Subcutaneous abdominal adipose tissue (tissue), 5 donors: Measurements from ENCODE around the gene TMEM245.

ENCODE experiments used
- H3K27ac ChIP-seq: one replicate; pipeline ENCODE4 v1.7.0; 2013; ENCODE audit warnings: low read depth, mild to moderate bottlenecking, inconsistent platforms, low read length, moderate library complexity
- H3K27me3 ChIP-seq, 5 donors: one replicate each; pipeline ENCODE4 v1.7.0; 2013; ENCODE audit warnings: low read length in 5 of 5, inconsistent platforms in 1 of 5; ENCODE audit not compliant: control insufficient read depth in 5 of 5, insufficient read depth in 4 of 5
- H3K36me3 ChIP-seq, 5 donors: one replicate each; pipeline ENCODE4 v1.7.0; 2013; ENCODE audit warnings: low read length in 5 of 5; ENCODE audit not compliant: control insufficient read depth in 5 of 5, insufficient read depth in 5 of 5
- H3K4me1 ChIP-seq, 5 donors: one replicate each; pipeline ENCODE4 v1.7.0; 2013; ENCODE audit warnings: low read length in 5 of 5, mild to moderate bottlenecking in 3 of 5, moderate library complexity in 1 of 5; ENCODE audit not compliant: control insufficient read depth in 5 of 5, insufficient read depth in 5 of 5
- H3K4me3 ChIP-seq, 5 donors: one replicate each; pipeline ENCODE4 v1.7.0; 2013; ENCODE audit warnings: low read length in 5 of 5, low read depth in 1 of 5
- H3K9ac ChIP-seq, 5 donors: one replicate each; pipeline ENCODE4 v1.7.0; 2013; ENCODE audit warnings: low read length in 5 of 5, mild to moderate bottlenecking in 4 of 5, moderate library complexity in 3 of 5
- H3K9me3 ChIP-seq, 5 donors: one replicate each; pipeline ENCODE4 v1.7.0; 2013; ENCODE audit warnings: low read length in 5 of 5; ENCODE audit not compliant: control insufficient read depth in 5 of 5
- donor health status: healthy.
- donor health status: healthy.
- donor health status: healthy.
- donor health status: healthy.
- donor health status: healthy.

The TMEM245 gene

GRCh38 chr9:109159583-109159982, 39.8 kb upstream of the TMEM245 start:
- Histone ChIP-seq H3K4me1 (no peaks in the 10 kb centered on the region), H3K27ac (no peak overlapping the region), H3K4me3 (no peak overlapping the region), H3K9ac (no peak overlapping the region), H3K27me3 (peaks cover 0 to 8% (median 0%) of the 10 kb centered on the region in 5 donors), H3K36me3 (no peaks in the 10 kb centered on the region), H3K9me3 (peaks cover 0 to under 1% (median 0%) of the 10 kb centered on the region in 5 donors)

GRCh38 chr9:109158651-109159050, 38.9 kb upstream of the TMEM245 start:
- Histone ChIP-seq H3K4me1 (no peaks in the 10 kb centered on the region), H3K4me3 (no peak overlapping the region), H3K9me3 (peaks cover 0 to 3% (median 0%) of the 10 kb centered on the region in 5 donors), H3K36me3 (no peaks in the 10 kb centered on the region), H3K27me3 (peaks cover 0 to 2% (median 0%) of the 10 kb centered on the region in 5 donors), H3K27ac (no peak overlapping the region), H3K9ac (no peak overlapping the region)

- Histone ChIP-seq H3K27ac (no peak overlapping the region), H3K27me3 (no peaks in the 10 kb centered on the region), H3K36me3 (no peaks in the 10 kb centered on the region), H3K4me3 (no peak overlapping the region), H3K4me1 (no peaks in the 10 kb centered on the region), H3K9me3 (peaks cover 4 to 10% (median 7%) of the 10 kb centered on the region in 5 donors), H3K9ac (no peak overlapping the region)
Observed at GRCh38 chr9:109156708-109157107, 37.0 kb upstream of the TMEM245 start.

GRCh38 chr9:109150925-109151545, 31.3 kb upstream of the TMEM245 start:
- Histone ChIP-seq H3K4me1 (no peaks in the 10 kb centered on the region), H3K36me3 (no peaks in the 10 kb centered on the region), H3K4me3 (no peak overlapping the region)

GRCh38 chr9:109149722-109150121, 30.0 kb upstream of the TMEM245 start:
- H3K36me3 ChIP-seq, result no peaks in the 10 kb centered on the region
- H3K27me3 ChIP-seq, result no peaks in the 10 kb centered on the region
- no peak overlapping the region for H3K9ac ChIP-seq
- peaks cover 4 to 10% (median 7%) of the 10 kb centered on the region in 5 donors for H3K9me3 ChIP-seq
- no peak overlapping the region for H3K27ac ChIP-seq
- H3K4me3 ChIP-seq, result no peak overlapping the region
- no peaks in the 10 kb centered on the region for H3K4me1 ChIP-seq

More at GRCh38 chr9:109150925-109151545, 31.3 kb upstream of the TMEM245 start:
- Histone ChIP-seq H3K27ac (no peak overlapping the region), H3K9me3 (peaks cover 4 to 10% (median 7%) of the 10 kb centered on the region in 5 donors), H3K9ac (no peak overlapping the region), H3K27me3 (no peaks in the 10 kb centered on the region)

- Histone ChIP-seq H3K9me3 (peaks cover 4 to 10% (median 7%) of the 10 kb centered on the region in 5 donors), H3K4me1 (no peaks in the 10 kb centered on the region), H3K4me3 (no peak overlapping the region), H3K27me3 (no peaks in the 10 kb centered on the region), H3K27ac (no peak overlapping the region), H3K36me3 (no peaks in the 10 kb centered on the region), H3K9ac (no peak overlapping the region)
Observed at GRCh38 chr9:109149089-109149488, 29.3 kb upstream of the TMEM245 start.

- Histone ChIP-seq H3K9ac (no peak overlapping the region), H3K27me3 (no peaks in the 10 kb centered on the region), H3K4me3 (no peak overlapping the region), H3K9me3 (no peaks in the 10 kb centered on the region), H3K4me1 (no peaks in the 10 kb centered on the region), H3K36me3 (no peaks in the 10 kb centered on the region), H3K27ac (no peak overlapping the region)
Observed at GRCh38 chr9:109145051-109145450, 25.3 kb upstream of the TMEM245 start.

- Histone ChIP-seq H3K36me3 (no peaks in the 10 kb centered on the region), H3K9ac (no peak overlapping the region), H3K27ac (no peak overlapping the region), H3K4me3 (no peak overlapping the region), H3K4me1 (no peaks in the 10 kb centered on the region), H3K27me3 (no peaks in the 10 kb centered on the region), H3K9me3 (no peaks in the 10 kb centered on the region)
Observed at GRCh38 chr9:109143881-109144562, 24.3 kb upstream of the TMEM245 start.

- Histone ChIP-seq H3K4me1 (no peaks in the 10 kb centered on the region), H3K27me3 (no peaks in the 10 kb centered on the region), H3K36me3 (no peaks in the 10 kb centered on the region), H3K27ac (no peak overlapping the region), H3K9me3 (no peaks in the 10 kb centered on the region), H3K9ac (no peak overlapping the region), H3K4me3 (no peak overlapping the region)
Observed at GRCh38 chr9:109141375-109141774, 21.6 kb upstream of the TMEM245 start.

GRCh38 chr9:109139851-109140250, 20.1 kb upstream of the TMEM245 start:
- H3K9ac ChIP-seq, result no peak overlapping the region
- no peaks in the 10 kb centered on the region for H3K4me1 ChIP-seq
- no peaks in the 10 kb centered on the region for H3K27me3 ChIP-seq
- no peak overlapping the region for H3K27ac ChIP-seq
- no peaks in the 10 kb centered on the region for H3K36me3 ChIP-seq
- H3K4me3 ChIP-seq, result no peak overlapping the region
- H3K9me3 ChIP-seq, result no peaks in the 10 kb centered on the region
